Activated T-helper 9 cell treated with anti-CD3 and anti-CD28 coated beads, Interleukin-2, amount 50 U/mL, for 16 hours (primary cell): ENCODE data around the gene PTBP2.

Experiments
- DNase-seq: peaks from one replicate; pipeline ENCODE4 v3.0.0-alpha.2; 2020; ENCODE audit warnings: low read depth

Gene PTBP2, protein sequence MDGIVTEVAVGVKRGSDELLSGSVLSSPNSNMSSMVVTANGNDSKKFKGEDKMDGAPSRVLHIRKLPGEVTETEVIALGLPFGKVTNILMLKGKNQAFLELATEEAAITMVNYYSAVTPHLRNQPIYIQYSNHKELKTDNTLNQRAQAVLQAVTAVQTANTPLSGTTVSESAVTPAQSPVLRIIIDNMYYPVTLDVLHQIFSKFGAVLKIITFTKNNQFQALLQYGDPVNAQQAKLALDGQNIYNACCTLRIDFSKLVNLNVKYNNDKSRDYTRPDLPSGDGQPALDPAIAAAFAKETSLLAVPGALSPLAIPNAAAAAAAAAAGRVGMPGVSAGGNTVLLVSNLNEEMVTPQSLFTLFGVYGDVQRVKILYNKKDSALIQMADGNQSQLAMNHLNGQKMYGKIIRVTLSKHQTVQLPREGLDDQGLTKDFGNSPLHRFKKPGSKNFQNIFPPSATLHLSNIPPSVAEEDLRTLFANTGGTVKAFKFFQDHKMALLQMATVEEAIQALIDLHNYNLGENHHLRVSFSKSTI

DNA sequence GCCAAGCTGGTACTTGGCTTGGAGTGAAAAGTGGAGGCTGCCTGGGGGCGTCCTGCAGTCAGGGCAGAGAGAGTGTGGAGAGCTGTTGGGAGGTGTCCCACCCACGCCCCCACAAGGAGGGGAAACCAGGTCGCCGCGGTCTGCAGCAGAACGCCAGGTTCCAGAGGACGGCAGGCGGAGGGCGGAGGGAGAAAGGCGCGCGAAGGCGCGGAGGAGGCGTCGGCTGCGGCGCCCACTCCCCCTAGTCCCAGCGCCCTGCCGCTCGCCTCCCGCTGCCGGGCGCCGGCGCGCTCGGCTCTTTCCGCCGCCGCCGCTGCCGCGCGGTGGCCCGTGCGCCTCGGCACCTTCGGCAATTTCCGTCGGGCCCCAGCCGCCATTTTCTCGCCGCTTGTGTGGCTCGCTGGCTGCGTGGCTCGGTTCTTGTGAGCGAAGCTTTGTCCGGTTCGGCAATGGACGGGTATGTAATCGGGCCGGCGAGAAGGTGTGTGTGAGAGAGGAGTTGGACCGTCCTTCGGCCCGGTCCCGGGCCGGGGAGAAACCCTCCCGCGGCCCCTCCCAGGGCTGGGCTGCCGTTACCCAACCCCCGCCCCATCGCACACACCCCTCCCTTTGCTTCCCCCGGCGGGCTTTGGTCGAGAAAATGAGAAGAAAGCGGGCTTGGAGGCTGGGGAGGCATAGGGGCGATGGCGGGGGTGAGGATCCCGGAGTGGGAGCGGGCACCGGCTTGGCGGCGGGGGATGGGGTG, at the start of gene PTBP2:
Gene PTBP2 (plus strand): TSS at position 369 of the 745 bp plus-strand sequence. CDS start 81 bp downstream, at position 450.
- DNase-seq, result peak; percentile 69

DNA sequence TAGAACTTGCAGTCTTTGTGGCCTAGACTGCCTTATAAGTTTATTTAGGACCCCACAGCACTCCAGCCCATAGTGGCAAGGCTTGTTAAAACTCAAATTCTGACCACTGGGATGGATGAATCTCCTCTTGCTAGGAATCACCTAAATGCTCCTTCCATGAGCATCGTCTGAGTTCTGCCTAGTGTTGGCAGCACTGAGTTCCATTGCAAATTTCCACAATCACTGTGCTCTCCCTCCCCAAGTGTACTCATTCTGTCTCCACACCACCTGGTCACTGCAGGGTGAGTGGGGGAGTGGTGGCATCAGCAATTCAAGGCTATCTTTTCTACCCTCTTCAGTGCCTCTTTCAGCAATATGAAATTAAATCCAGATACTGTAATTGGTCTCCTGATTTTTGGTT, 46.7 kb upstream of the PTBP2 start:
- DNase-seq, result no peak

DNA sequence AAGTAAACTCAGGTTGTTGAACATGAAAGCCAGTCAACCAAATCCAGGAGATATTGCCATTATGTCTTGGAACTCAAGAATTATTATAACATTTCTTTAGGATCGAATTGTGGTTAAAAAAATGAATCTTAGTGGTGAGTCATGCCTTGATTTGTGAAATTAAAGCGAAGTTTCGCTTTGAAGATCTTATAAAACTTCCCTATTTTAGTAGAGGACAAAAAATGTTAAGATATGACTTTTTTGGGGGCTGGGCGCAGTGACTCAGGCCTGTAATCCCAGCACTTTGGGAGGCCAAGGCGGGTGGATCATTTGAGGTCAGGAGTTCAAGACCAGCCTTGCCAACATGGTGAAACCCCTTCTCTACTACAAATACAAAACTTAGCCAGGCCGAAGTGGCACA, 39.5 kb upstream of the PTBP2 start:
- DNase-seq, result no peak

DNA sequence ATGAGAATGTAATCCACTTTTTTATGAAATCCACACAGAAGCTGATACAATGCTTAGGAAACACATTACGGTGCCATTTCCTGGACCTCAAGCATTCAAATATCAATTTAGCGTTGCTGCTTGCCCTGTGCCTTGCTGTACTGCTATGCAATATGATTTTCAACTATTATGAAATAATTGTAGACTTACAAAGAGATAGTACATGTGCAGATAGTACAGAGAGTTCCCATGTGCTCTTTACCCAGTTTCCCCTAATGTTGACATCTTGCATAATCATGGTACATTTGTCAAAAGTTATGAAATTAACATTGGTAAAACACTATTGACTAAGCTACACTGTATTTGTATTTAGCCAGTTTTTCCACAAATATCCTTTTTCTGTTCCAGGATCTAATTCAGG, 37.7 kb upstream of the PTBP2 start:
- DNase-seq, result no peak

DNA sequence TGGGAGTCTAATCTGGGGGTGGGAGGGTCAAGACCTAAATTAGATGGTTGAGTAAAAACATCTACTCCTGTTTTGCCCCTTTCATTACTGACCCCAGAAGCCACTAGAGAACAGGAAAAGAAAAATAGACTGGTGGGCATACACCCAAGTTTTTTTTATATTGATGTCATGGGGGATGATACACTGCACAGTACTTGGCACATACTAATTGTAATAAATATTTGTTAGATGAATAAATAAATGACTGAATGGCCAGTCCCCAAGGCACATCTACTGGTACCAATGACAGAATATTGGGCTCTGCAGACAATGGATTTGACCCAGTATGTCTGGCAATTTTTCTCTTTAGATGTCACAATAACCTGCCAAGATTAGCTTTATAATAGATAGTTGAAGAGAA, 36.8 kb upstream of the PTBP2 start:
- no peak for DNase-seq

DNA sequence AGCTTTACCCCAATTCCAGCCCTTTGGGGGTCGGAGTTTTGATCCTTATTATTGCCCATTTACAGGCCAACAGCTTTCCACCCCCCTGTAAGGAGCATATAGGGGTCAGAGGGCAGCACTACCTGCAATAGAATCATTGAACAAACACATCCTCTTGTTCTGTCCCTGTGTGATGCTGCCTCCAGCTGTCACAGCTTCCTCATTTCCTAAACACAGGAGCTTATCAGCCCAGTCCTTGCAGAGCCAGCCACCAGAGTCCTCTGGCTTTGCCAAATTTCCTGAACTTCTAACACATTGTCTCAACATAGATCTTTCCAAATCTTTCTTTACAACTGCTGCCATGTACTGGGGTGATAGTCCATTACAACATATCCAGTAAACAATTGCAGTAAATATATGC, 32.8 kb upstream of the PTBP2 start:
- no peak for DNase-seq

DNA sequence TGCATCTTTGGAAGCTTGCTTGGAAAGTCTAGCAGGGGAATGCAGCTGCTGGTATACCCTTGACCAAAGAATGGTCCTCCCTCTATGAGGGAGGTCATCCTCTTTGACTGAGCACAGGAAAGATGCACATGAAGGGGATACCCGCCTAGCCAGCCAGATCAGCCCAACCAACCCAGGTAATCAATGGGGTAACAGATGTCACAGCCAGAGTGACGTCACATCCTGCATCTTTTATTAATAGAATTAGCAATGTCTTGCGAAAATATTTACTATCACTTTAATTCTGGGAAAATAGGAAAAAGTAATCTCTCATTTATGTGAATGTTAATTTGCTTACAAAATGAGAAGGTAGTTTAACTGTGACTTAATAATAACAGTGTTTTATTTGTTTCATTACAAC, 25.6 kb upstream of the PTBP2 start:
- DNase-seq, result no peak

DNA sequence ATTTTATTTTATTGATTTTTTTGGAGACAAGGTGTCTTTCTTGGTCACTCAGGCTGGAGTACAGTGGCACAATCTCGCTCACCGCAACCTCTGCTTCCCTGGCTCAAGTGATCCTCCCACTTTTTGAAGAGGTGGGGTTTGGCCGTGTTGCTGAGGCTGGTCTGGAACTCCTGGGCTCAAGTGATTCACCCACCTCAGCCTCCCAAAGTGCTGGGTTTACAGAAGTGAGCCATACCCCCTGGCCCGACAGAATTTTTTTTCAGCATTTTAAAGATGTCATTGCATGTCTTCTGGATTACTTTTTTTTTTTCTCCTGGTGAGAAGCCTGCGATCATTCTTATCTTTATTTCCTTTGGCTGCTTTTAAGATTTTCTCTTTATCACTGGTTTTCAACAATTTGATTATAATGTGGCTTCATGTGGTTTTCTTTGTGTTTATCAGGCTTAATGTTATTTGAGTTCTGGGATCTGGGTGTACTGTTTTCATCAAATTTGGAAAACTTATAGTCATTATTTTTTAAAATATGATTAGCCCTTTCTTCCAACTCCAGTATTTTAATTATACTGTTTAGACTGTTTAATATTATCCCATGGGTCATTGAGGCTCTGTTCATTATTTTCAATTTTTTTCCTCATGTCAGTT, 23.1 kb upstream of the PTBP2 start:
- DNase-seq, result no peak

DNA sequence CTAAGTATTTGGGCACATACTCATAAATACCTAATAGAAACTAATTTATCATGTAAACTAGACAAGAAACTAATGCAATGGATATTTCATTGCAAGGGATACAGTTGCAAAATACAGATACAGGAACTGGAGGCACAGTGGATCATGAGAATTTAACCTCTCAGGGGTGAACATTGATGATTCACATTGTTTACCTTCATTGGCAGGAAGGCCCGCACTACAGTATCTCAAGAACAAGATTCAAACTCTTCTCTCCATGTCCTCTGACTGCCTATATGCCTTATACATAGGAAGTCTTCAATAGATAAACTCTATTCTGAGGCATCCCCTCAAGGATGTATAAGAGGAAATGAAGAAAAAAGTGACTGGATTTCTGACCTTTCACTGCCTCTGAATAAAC, 18.4 kb upstream of the PTBP2 start:
- no peak for DNase-seq

DNA sequence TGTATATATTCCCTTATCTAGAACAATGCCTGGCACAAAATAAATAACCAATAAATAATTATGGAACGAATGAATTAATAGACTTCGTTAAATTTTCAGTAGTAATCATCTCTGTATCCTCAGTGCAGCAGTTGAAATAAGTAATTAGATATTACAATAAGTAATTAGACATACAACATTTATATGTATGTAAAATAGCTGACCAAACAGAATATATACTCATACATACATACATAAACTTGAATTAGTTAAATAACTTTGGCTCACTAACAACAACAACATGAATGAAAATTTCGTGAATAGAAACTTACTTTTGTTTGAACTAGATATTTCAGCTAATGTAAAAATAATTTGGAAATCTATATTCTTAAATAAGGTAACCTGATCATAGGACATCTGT, 14.6 kb upstream of the PTBP2 start:
- no peak for DNase-seq

DNA sequence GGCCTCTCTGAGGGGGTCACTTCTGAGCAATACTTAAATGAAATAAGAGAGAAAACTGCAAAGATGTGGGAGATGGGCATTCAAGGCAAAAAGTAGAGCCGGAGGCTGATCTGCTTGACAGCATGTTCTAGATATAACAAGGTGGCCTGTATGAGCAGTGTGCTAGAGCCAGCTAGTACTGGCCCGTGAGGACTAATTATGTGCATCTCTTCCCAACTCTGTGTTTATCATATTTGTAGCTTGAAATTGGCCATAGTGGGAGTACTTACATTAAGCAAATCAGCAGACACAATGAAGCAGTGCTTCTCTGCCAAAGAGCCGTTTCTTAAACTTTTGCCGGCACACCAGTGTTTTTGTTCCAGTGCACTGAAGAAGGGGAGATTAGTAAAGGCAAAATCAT, 13.1 kb upstream of the PTBP2 start:
- no peak for DNase-seq

DNA sequence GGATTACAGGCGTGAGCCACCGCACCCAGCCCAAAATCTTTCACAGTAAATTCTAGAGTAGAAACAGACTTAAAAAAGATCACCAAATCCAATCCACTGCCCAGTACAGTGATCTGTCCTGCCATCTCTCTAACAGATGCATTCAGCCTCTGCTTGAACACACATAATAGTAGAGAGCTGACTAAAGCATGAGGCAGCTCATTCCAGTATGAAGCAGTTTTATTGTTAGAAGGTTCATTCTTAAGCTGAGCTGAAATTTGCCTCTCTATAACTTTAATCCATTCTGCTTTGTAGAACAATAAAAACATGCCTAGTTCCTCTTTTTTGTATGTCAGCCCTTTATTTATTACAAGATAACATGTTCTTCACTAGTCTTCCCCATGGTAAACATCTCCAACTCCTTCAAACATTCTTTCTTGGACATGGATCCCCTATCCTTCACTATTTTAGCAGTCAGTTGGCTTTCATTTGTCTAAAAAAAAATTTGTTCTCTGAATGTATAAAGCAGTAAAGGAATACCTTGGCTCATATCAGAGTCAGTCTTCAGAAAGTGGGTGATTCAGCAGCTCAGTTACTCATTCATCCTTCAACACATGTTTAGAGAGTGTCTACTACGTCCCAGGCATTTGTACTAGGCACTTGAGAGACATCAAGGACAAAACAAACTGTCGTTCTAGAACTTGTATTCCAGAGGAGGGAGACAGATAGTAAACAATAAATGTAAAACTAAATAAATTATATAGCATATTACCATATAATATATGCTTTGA, 10.7 kb upstream of the PTBP2 start:
- no peak for DNase-seq

DNA sequence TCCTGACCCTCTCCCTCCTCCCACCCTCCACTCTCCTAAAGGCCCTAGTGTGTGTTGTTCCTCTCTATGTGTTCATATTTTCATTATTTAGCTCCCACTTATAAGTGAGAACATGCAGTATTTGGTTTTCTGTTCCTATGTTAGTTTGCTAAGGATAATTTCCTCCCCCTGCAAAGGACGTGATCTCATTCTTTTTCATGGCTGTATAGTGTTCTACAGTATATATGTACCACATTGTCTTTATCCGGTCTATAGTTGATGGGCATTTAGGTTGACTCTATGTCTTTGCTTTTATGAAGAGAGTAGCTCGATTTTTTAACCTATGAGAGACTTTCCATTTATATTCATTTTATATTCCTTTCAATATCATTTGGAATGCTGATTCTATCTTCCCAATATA, 7.9 kb upstream of the PTBP2 start:
- DNase-seq, result no peak

DNA sequence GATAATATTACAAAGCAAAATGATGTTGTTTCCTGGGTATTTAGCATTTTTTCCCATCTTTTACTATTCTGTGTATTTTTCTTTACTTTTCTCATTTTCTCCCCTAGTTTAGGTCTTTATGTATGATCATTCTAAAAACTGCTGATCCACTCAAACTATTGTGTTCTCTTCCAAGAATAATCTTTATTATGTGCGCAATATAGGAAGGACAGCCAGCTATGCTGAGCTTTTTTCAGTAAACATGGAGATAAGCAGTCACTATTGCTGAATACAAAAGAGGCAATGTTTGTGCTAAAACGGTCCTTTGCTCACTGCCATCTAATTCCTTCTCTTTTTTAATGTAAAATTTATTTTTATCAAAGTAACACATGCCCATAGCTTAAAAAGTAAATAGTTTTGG, 6.7 kb upstream of the PTBP2 start:
- no peak for DNase-seq

DNA sequence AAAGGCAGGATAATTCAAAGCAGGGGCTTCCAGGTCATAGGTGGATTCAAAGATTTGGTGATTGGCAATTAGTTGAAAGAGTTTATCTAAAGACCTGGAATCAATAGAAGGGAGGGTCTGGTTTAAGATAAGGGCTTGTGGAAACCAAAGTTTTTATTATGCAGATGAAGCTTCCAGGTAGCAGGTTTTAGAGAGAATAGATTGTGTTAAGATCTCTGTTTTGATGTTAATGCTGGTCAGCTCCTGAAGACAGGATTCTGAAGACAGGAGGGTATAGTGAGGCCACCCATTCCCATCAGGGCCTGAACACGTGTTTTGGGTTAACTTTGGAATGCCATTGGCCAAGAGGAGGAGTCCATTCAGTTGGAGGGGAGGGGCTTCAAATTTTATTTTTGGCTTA, 6.1 kb upstream of the PTBP2 start:
- no peak for DNase-seq

DNA sequence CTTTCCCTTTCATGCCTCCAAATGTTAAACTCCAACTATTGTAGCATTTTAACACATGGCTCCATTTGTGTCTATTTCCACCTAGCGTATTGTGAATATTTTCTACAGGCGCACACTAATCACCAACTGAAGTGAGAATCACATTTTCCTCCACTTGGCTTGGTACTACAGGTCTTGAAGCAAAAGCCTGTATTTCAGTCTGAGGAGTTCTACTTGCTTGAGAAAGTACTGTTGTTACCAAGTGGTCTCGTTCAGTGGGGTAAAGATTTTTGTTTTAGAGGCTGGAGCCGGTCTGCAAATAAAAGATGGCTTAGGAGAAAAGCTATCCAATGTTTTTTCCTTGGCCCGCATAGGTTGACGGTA, 550 bp upstream of the PTBP2 start:
- no peak for DNase-seq

DNA sequence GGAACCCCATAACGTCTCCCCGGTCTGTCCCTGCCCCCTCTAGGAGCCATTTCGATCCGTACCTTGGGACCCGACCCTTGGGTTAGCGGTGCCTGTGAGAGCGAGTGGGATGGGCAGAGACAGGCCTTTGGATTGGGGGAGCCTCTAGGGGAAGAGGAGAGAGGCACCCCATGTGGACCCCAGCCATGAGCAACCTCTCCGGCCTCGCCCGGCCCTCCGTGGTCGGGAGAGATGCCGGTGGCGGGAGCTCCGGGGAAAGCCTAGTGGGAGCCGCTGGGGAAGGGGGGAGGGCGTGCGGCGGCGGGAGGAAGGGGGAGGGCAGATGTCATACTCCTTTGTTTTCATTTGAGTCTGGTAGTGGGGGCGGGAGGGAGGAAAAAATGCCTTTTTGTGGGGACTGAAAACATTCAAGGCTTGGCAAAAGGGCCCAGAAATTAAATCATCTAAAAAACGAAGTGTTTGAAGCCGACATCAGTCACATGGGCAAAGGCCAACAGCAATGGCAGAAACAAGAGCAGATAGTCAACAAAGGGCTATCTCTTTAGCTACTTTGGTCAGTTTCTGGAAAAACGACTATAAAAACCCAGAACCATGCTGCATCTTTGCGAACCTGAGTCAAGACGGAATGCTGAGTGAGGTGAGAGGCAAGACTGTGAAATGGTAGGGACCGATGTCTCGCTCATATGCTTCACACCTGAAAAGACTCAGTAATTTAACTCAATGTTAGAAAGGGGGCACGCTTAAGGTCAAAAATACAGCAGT, 758 bp downstream of the PTBP2 start:
- DNase-seq, result peak; percentile 29

DNA sequence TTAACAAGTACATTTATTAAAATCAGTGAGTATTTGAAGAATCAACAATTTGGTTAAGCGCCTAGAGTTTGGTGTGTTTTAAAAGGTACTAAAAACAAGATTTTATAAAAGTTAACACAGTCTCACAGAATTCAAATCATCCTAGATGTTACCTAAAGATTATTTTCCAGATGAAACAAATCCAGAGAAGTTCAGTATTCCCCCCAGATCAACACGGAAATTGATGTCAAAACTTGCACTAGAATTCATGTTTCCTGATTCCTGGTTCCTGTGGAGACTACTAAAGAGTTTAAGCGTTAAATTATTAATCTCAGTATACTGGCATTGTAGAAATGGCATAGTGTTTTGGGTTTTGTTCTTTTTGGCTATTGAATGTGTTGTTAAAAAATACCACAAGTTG, 1.4 kb downstream of the PTBP2 start:
- DNase-seq, result no peak

DNA sequence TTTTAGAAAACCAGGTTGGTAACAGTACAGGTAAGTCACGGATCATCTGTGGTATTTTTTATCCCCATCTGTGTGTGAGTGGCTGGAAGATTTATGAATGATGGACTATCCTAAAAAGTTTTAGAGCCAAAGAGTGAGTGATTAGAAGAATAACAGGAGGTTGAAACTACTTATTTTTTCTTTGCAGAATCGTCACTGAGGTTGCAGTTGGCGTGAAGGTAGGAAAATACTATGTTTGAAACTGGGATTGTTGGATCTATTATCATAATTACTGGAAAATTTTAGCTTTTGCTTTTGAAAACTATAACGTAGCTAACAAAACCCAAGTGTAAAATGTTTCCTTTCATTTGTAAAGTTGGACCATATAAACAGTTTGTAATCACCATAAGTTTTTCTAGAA, 1.8 kb downstream of the PTBP2 start:
- no peak for DNase-seq

DNA sequence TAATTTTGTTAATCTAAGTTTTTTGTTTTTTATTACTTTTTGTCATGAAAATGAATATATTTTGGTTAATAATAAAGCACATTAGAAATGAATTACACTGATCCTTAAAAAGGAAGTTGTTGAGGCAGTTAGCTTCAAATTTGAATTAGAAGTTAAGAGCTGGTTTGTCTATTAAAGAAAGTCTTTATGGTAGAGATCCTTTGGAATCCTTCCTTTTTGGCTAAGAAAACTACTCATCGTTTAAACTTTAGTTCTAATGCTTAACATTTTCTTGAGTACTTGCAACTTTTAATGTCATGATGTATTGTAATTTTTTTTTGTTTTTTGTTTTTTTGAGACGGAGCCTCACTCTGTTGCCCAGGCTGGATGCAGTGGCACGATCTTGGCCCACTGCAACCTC, 2.4 kb downstream of the PTBP2 start:
- DNase-seq, result no peak

DNA sequence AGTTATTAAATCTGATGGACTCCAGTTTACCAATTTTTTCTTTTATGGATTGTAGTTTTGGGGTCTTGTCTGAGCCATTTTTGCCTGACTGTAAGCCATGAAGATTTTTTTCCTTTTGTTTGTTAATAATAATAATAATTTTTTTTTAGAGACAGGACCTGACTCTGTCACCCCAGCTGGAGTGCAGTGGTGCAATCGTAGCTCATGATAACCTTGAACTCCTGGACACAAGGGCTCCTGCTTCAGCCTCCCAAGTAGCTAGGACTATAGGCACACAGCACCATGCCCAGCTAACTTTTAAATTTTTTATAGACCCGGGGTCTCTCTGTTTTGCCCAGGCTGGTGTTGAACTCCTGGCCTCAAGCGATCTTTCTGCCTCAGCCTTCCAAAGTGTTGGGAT, 6.3 kb downstream of the PTBP2 start:
- DNase-seq, result no peak
